ENCODE results near the gene GOLGA8M. TPM values are rescaled to one million over a fixed set of nuclear protein-coding genes. Genes with fewer than 3 reads are reported as not detected.
"Not testable (repeated sequence)": the region's sequence is repeated elsewhere in the genome, so short reads cannot be mapped to it uniquely, and the experiment has no call there.

Gene GOLGA8M
- total and polyA plus RNA-seq, 2 of the 13 experiments (the other 11 are each of a cell fraction or from before 2014, with no cell fraction given), result 0.66 TPM; not detected in 1

GRCh38 chr15:28655329-28656017 is 56.7 kb downstream of the GOLGA8M start:
- H4K20me1 ChIP-seq (ENCODE audit: insufficient read depth, low read length); BruUV-seq (replicated peaks); H3K27ac ChIP-seq (ENCODE audit: extremely low read length, insufficient read depth, low read length); H3K36me3 ChIP-seq (replicated peaks in 1 of 2; ENCODE audit: control insufficient read depth in 1 of 2, insufficient read depth in 2 of 2, low read length in 2 of 2); H3K4me2 ChIP-seq (ENCODE audit: low read depth, low read length); H3K79me2 ChIP-seq (ENCODE audit: insufficient read depth, low read length); H3K4me1 ChIP-seq (ENCODE audit: insufficient read depth, low read length); H3K27me3 ChIP-seq (ENCODE audit: control insufficient read depth in 1 of 2, insufficient read depth in 2 of 2, low read length in 2 of 2); DNase-seq (ENCODE audit: low spot score); CTCF ChIA-PET (ENCODE audit: low intra/inter-chr PET ratio, low total read pairs); H2AFZ ChIP-seq (ENCODE audit: low read length); ATAC-seq; in situ Hi-C loops (cut with HindIII; ENCODE audit: extremely low pct_ligation_motif_present, low pct_unique_long_range_greater_than_20kb); intact Hi-C loops (cut with micrococcal nuclease; ENCODE audit: unreplicated experiment); H3K4me3 ChIP-seq (replicated peaks in 1 of 3; ENCODE audit: insufficient read depth in 1 of 3, low read depth in 2 of 3, low read length in 3 of 3); FAIRE-seq; H3K9me3 ChIP-seq (ENCODE audit: low read length); H3K9ac ChIP-seq (ENCODE audit: insufficient read depth, low read depth, low read length); POLR2A ChIA-PET: not testable (repeated sequence)
- WGBS (ENCODE audit: low lambda C conversion rate), result 97% methylated on average over 9 of the region's 30 CpGs

- POLR2A ChIA-PET; in situ Hi-C loops (cut with HindIII; ENCODE audit: extremely low pct_ligation_motif_present, low pct_unique_long_range_greater_than_20kb); H3K36me3 ChIP-seq (replicated peaks in 1 of 2; ENCODE audit: control insufficient read depth in 1 of 2, insufficient read depth in 2 of 2, low read length in 2 of 2); ATAC-seq; intact Hi-C loops (cut with micrococcal nuclease; ENCODE audit: unreplicated experiment); H3K9ac ChIP-seq (ENCODE audit: insufficient read depth, low read depth, low read length); H3K9me3 ChIP-seq (ENCODE audit: low read length); BruUV-seq (replicated peaks); H3K27ac ChIP-seq (ENCODE audit: extremely low read length, insufficient read depth, low read length); H3K79me2 ChIP-seq (ENCODE audit: insufficient read depth, low read length); CTCF ChIA-PET (ENCODE audit: low intra/inter-chr PET ratio, low total read pairs); DNase-seq (ENCODE audit: low spot score); H3K4me2 ChIP-seq (ENCODE audit: low read depth, low read length); H3K27me3 ChIP-seq (ENCODE audit: control insufficient read depth in 1 of 2, insufficient read depth in 2 of 2, low read length in 2 of 2); H3K4me3 ChIP-seq (replicated peaks in 1 of 3; ENCODE audit: insufficient read depth in 1 of 3, low read depth in 2 of 3, low read length in 3 of 3); H2AFZ ChIP-seq (ENCODE audit: low read length); FAIRE-seq; H4K20me1 ChIP-seq (ENCODE audit: insufficient read depth, low read length); H3K4me1 ChIP-seq (ENCODE audit: insufficient read depth, low read length): not testable (repeated sequence)
- 100% methylated on average over 1 of the region's 11 CpGs for WGBS (ENCODE audit: low lambda C conversion rate)
Observed at GRCh38 chr15:28654194-28654593, 58.0 kb downstream of the GOLGA8M start.

- CTCF ChIA-PET (ENCODE audit: low intra/inter-chr PET ratio, low total read pairs), result not testable (repeated sequence)
Observed at GRCh38 chr15:28652538-28652937, 59.7 kb downstream of the GOLGA8M start.

More at GRCh38 chr15:28652538-28652937, 59.7 kb downstream of the GOLGA8M start:
- H4K20me1 ChIP-seq (ENCODE audit: insufficient read depth, low read length); H3K27me3 ChIP-seq (ENCODE audit: control insufficient read depth in 1 of 2, insufficient read depth in 2 of 2, low read length in 2 of 2); DNase-seq (ENCODE audit: low spot score); H3K4me3 ChIP-seq (replicated peaks in 1 of 3; ENCODE audit: insufficient read depth in 1 of 3, low read depth in 2 of 3, low read length in 3 of 3); H3K9me3 ChIP-seq (ENCODE audit: low read length); H3K9ac ChIP-seq (ENCODE audit: insufficient read depth, low read depth, low read length); in situ Hi-C loops (cut with HindIII; ENCODE audit: extremely low pct_ligation_motif_present, low pct_unique_long_range_greater_than_20kb); FAIRE-seq; intact Hi-C loops (cut with micrococcal nuclease; ENCODE audit: unreplicated experiment); H3K79me2 ChIP-seq (ENCODE audit: insufficient read depth, low read length); POLR2A ChIA-PET; H3K27ac ChIP-seq (ENCODE audit: extremely low read length, insufficient read depth, low read length); BruUV-seq (replicated peaks); H3K4me1 ChIP-seq (ENCODE audit: insufficient read depth, low read length); H3K36me3 ChIP-seq (replicated peaks in 1 of 2; ENCODE audit: control insufficient read depth in 1 of 2, insufficient read depth in 2 of 2, low read length in 2 of 2); H3K4me2 ChIP-seq (ENCODE audit: low read depth, low read length); ATAC-seq; H2AFZ ChIP-seq (ENCODE audit: low read length): not testable (repeated sequence)
- peak; percentile 72 for TF ChIP-seq MNT (IDR thresholded peaks at IDR 0.05)
- 98% methylated on average over 10 of the region's 10 CpGs for WGBS (ENCODE audit: low lambda C conversion rate)
